Neural progenitor cell (in vitro differentiated cells): ENCODE data around the gene DDB1. TPM values are rescaled to one million over a fixed set of nuclear protein-coding genes. Genes with fewer than 3 reads are reported as not detected.

Experiments
- DNase-seq: peaks from one replicate; pipeline ENCODE4 v3.0.0-alpha.2; 2016; ENCODE audit warnings: low spot score
- H2AFZ ChIP-seq: fragments of 200-600 bp; sonication (generic); replicated peaks from 2 replicates; pipeline ENCODE4 v1.6.1; 2016; ENCODE audit warnings: antibody characterized with exemption
- H3F3A ChIP-seq: fragments of 200-600 bp; sonication (generic); 2 replicates; pipeline ENCODE4 v1.6.1; 2016; ENCODE audit warnings: antibody characterized with exemption, low read depth
- H3K27ac ChIP-seq: fragments of 200-600 bp; sonication (generic); 2 replicates; pipeline ENCODE4 v1.5.1; 2016; ENCODE audit warnings: mild to moderate bottlenecking
- H3K27me3 ChIP-seq: fragments of 200-600 bp; sonication (generic); 2 replicates; pipeline ENCODE4 v1.6.1; 2016; ENCODE audit warnings: mild to moderate bottlenecking, moderate library complexity
- H3K36me3 ChIP-seq: fragments of 200-600 bp; sonication (generic); 2 replicates; pipeline ENCODE4 v1.5.1; 2016
- H3K4me1 ChIP-seq: fragments of 200-600 bp; sonication (generic); 2 replicates; pipeline ENCODE4 v1.6.1; 2016; ENCODE audit warnings: mixed run types
- H3K4me2 ChIP-seq: fragments of 200-600 bp; sonication (generic); 2 replicates; pipeline ENCODE4 v1.6.1; 2016
- H3K4me3 ChIP-seq: fragments of 200-600 bp; sonication (generic); 2 replicates; pipeline ENCODE4 v1.5.1; 2016
- H3K79me2 ChIP-seq: fragments of 200-600 bp; sonication (generic); 2 replicates; pipeline ENCODE4 v1.6.1; 2016; ENCODE audit warnings: low read depth
- H3K9ac ChIP-seq: fragments of 200-600 bp; sonication (generic); 2 replicates; pipeline ENCODE4 v1.6.1; 2016
- H3K9me3 ChIP-seq: fragments of 200-600 bp; sonication (generic); 2 replicates; pipeline ENCODE4 v1.5.1; 2016; ENCODE audit warnings: low read depth
- H4K20me1 ChIP-seq: fragments of 200-600 bp; sonication (generic); 2 replicates; pipeline ENCODE4 v1.6.1; 2016; ENCODE audit warnings: low read depth
- H3K27ac Mint-ChIP-seq: 3 replicates; pipeline ENCODE4 v1.8.0; 2021; ENCODE audit warnings: mixed read lengths
- H3K27me3 Mint-ChIP-seq: 2 replicates; pipeline ENCODE4 v1.8.0; 2022; ENCODE audit warnings: low read depth, mild to moderate bottlenecking, inconsistent platforms, moderate library complexity, mixed read lengths; ENCODE audit not compliant: insufficient read depth
- H3K36me3 Mint-ChIP-seq: 3 replicates; pipeline ENCODE4 v1.8.0; 2021; ENCODE audit warnings: mixed read lengths
- H3K4me1 Mint-ChIP-seq: 3 replicates; pipeline ENCODE4 v1.8.0; 2021; ENCODE audit warnings: mixed read lengths
- H3K4me3 Mint-ChIP-seq: 3 replicates; pipeline ENCODE4 v1.8.0; 2021; ENCODE audit warnings: mild to moderate bottlenecking, moderate library complexity, mixed read lengths
- H3K9me3 Mint-ChIP-seq: 3 replicates; pipeline ENCODE4 v1.8.0; 2020; ENCODE audit warnings: mixed read lengths
- CTCF ChIP-seq: fragments of 200-600 bp; sonication (generic); IDR thresholded peaks from 2 replicates; pipeline ENCODE4 v1.5.1; 2017; ENCODE audit warnings: antibody characterized with exemption, mild to moderate bottlenecking
- EZH2 ChIP-seq: fragments of 200-600 bp; sonication (generic); IDR thresholded peaks from 2 replicates; pipeline ENCODE4 v1.6.1; 2017; ENCODE audit warnings: antibody characterized with exemption, mild to moderate bottlenecking, moderate library complexity
- EZH2phosphoT487 ChIP-seq: fragments of 200-600 bp; sonication (generic); IDR thresholded peaks from 2 replicates; pipeline ENCODE4 v1.6.1; 2017; ENCODE audit warnings: antibody characterized with exemption
- total RNA-seq: library from RNA; depleted of rRNA; stranded (reverse); fragments of >200 nt; gene quantifications from 2 replicates; pipeline ENCODE4 v1.2.3, GENCODE V29; 2015; ENCODE audit warnings: low replicate concordance

The DDB1 gene
- total RNA-seq, 1 donor from 2014 or later = 275 TPM

GRCh38 chr11:61354208-61354607, 21.3 kb upstream of the DDB1 start:
- Histone ChIP-seq H3K4me3 (no peak overlapping the region), H2AFZ (no peak overlapping the region), H4K20me1 (no peaks in the 10 kb centered on the region), H3F3A (no peaks in the 10 kb centered on the region), H3K9me3 (no peaks in the 10 kb centered on the region), H3K79me2 (no peaks in the 10 kb centered on the region), H3K4me2 (no peak overlapping the region), H3K9ac (no peak overlapping the region), H3K36me3 (no peaks in the 10 kb centered on the region), H3K27ac (no peak overlapping the region), H3K27me3 (no peaks in the 10 kb centered on the region), H3K4me1 (no peaks in the 10 kb centered on the region)
- Mint-ChIP-seq H3K27ac (no peak overlapping the region), H3K4me1 (peaks cover 1% of the 10 kb centered on the region), H3K9me3 (no peaks in the 10 kb centered on the region), H3K4me3 (no peak overlapping the region), H3K36me3 (peaks cover 9% of the 10 kb centered on the region), H3K27me3 (peaks cover 2% of the 10 kb centered on the region)
- DNase-seq = no peak
- TF ChIP-seq EZH2phosphoT487 (no peak), EZH2 (no peak), CTCF (no peak)

- H3K27ac Mint-ChIP-seq = no peak overlapping the region
These were observed 20.5 kb upstream of the DDB1 start for GRCh38 chr11:61353131-61354067.

GRCh38 chr11:61352038-61352437, 19.1 kb upstream of the DDB1 start:
- H2AFZ ChIP-seq = no peak overlapping the region
- H3K4me3 Mint-ChIP-seq = no peak overlapping the region
- TF ChIP-seq EZH2phosphoT487 (no peak), EZH2 (no peak), CTCF (no peak)
- H3K27ac Mint-ChIP-seq = no peak overlapping the region
- peaks cover 4% of the 10 kb centered on the region for H3K27me3 Mint-ChIP-seq
- no peak overlapping the region for H3K4me3 ChIP-seq
- H3K27ac ChIP-seq = no peak overlapping the region
- peaks cover 9% of the 10 kb centered on the region for H3K36me3 Mint-ChIP-seq
- H3K9me3 ChIP-seq = no peaks in the 10 kb centered on the region
- no peaks in the 10 kb centered on the region for H3K79me2 ChIP-seq
- H3K9me3 Mint-ChIP-seq = no peaks in the 10 kb centered on the region
- no peaks in the 10 kb centered on the region for H3K4me1 ChIP-seq
- H3F3A ChIP-seq = no peaks in the 10 kb centered on the region
- no peak overlapping the region for H3K4me2 ChIP-seq
- H3K4me1 Mint-ChIP-seq = no peaks in the 10 kb centered on the region
- no peaks in the 10 kb centered on the region for H3K27me3 ChIP-seq
- no peak for DNase-seq
- no peaks in the 10 kb centered on the region for H3K36me3 ChIP-seq
- H4K20me1 ChIP-seq = no peaks in the 10 kb centered on the region
- no peak overlapping the region for H3K9ac ChIP-seq

More at GRCh38 chr11:61353131-61354067, 20.5 kb upstream of the DDB1 start:
- H3K27me3 Mint-ChIP-seq = peaks cover 2% of the 10 kb centered on the region
- H3F3A ChIP-seq = no peaks in the 10 kb centered on the region
- H3K27ac ChIP-seq = no peak overlapping the region
- H3K4me2 ChIP-seq = no peak overlapping the region
- no peak for DNase-seq
- H2AFZ ChIP-seq = no peak overlapping the region
- no peak overlapping the region for H3K4me3 ChIP-seq
- H3K9me3 Mint-ChIP-seq = no peaks in the 10 kb centered on the region
- no peaks in the 10 kb centered on the region for H3K4me1 ChIP-seq
- no peak overlapping the region for H3K9ac ChIP-seq
- no peaks in the 10 kb centered on the region for H3K79me2 ChIP-seq
- TF ChIP-seq CTCF = no peak
- TF ChIP-seq EZH2 = no peak
- no peak for TF ChIP-seq EZH2phosphoT487
- no peaks in the 10 kb centered on the region for H3K4me1 Mint-ChIP-seq
- H3K4me3 Mint-ChIP-seq = no peak overlapping the region
- H3K36me3 ChIP-seq = no peaks in the 10 kb centered on the region
- H3K9me3 ChIP-seq = no peaks in the 10 kb centered on the region
- no peaks in the 10 kb centered on the region for H4K20me1 ChIP-seq
- H3K36me3 Mint-ChIP-seq = peaks cover 9% of the 10 kb centered on the region
- no peaks in the 10 kb centered on the region for H3K27me3 ChIP-seq
